GM18870 (cell line): ENCODE measurements around the gene ATP6V0A1.
"Not testable (repeated sequence)": the region's sequence is repeated elsewhere in the genome, so short reads cannot be mapped to it uniquely, and the experiment has no call there.

Source experiments
- ATAC-seq: cut with Tn5 transposase; IDR thresholded peaks from one replicate; pipeline ENCODE4 v1.9.1; 2021; ENCODE audit warnings: moderate library complexity; ENCODE audit not compliant: unreplicated experiment

ATP6V0A1 gene

DNA sequence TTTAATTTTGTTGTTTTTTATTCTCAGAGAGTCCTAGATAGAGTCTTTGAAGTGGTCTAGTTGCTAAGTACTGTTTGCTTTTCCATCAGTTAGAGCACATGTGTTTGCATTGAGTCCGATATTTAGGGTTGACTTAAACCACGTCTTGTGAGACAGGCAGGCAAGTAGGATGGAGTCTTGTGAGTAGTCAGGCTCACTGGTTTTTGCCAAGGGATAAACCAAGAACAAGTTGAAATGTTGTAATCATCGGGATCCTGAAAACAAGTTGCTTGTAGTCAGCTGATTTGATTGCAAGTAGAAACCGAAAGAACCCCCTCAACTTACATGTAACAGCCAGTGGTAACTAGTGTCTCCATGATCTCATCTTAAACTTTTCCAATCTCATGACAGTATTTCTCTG, 17.2 kb downstream of the ATP6V0A1 start:
- ATAC-seq, result no peak

DNA sequence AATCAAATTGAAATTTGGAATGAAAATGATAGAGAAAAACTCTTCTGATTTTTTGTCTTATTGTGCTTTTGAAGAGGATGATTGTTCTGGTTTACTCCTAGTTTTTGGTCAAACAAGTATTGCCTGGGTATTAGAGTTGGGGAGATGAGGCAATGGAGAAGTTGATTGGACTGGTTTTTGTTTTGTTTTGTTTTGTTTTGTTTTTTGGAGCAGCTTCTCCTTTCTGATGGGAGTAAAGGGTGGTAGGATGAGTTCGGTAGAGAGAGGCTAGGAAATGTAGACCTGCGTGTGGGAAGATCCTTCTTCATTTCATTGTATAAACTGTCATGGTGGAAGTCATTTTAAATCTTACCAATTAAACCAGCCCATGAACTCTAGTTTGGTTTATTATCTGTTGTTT, 17.7 kb downstream of the ATP6V0A1 start:
- no peak for ATAC-seq

DNA sequence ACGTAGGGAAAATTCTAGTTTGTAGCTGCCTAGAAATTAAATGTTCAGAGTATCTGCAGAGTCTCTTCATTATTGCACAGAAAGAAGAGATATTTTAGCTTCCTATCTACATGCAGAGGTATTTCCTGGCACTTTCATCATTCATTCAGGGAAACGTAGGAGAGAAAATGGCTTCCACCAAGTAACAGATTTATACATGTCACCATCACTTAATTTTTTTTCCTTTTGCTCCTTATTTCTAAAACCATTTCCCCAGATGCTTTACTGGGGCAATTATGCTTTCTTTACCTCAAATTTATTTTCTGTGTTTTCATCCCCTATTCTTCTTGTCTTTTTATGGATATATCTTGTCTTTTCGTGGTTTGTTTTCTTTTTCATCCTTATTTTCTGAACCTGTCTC, 18.5 kb downstream of the ATP6V0A1 start:
- no peak for ATAC-seq

- ATAC-seq, result not testable (repeated sequence)
Measured at GRCh38 chr17:42477824-42478223, 19.1 kb downstream of the ATP6V0A1 start.

DNA sequence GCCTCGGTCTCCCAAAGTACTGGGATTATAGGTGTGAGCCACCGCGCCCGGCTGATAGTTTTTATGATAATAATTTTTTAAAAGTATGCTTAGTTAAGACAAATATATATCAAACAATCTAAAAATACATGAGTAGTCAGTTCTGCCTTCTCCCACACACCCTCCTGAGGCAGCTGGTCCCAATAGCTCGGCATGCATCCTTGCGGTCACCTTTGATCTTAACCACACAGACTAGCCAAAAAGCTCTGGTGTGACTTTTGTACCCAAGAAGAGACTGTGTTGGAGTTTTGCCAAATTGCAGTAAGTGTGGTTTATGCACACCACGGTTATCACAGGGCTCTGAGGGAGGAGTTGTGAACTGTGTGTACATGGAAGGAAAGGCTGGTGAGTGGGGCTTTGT, 25.6 kb downstream of the ATP6V0A1 start:
- ATAC-seq, result no peak

DNA sequence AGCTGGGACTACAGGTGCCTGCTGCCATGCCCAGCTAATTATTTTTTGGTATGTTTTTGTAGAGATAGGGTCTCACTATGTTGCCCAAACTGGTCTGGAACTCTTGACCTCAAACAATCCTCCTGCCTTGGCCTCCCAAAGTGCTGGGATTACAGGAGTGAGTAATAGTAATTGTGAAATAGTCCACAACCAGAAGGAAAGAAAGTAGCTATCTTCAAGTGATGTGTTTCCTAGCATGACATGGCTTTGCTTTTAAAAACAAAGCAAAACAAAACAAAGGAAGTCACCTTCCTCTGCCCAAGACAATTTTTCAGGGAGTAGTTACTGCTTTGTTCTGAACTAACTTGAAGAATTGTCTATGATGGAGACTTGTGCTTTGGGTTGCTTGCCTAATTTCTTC, 27.0 kb downstream of the ATP6V0A1 start:
- no peak for ATAC-seq

GRCh38 chr17:42488032-42488431, 29.4 kb downstream of the ATP6V0A1 start:
- no peak for ATAC-seq

DNA sequence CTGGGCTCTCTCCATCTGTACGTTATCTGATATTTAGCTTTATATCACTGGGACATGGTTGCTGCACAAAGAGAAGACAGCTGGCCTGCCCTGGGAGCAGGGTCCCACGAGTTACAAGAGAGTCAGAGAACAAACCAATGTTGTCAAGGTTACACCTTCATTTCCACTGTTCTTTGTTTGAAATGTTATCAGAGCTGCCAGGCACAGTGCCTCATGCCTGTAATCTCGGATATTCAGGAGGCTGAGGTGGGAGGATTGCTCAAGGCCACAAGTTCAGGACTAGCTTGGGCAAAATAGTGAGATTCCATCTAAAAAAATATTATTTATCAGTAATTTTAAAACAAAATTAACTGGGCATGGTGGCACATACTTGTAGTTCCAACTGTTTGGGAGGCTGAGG, 34.6 kb downstream of the ATP6V0A1 start:
- ATAC-seq, result no peak

- no peak for ATAC-seq
Measured at GRCh38 chr17:42494673-42495072, 36.0 kb downstream of the ATP6V0A1 start.

DNA sequence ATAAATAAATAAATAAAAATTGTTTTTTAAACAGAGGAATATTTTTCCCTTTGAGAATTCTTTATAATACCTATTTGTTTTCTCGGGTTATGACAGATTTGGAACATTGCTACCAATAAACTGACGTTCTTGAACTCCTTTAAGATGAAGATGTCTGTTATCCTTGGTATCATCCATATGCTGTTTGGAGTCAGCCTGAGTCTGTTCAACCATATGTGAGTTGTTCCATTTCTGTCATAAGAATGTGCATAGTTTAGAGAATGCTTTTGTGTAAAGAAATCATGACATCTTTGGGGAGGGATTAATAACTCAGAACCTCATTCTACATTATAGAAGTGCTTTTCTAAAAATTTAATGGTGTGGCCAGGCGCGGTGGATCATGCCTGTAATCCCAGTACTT, 40.1 kb downstream of the ATP6V0A1 start:
- no peak for ATAC-seq

- ATAC-seq, result no peak
Measured at GRCh38 chr17:42502091-42502490, 43.4 kb downstream of the ATP6V0A1 start.

DNA sequence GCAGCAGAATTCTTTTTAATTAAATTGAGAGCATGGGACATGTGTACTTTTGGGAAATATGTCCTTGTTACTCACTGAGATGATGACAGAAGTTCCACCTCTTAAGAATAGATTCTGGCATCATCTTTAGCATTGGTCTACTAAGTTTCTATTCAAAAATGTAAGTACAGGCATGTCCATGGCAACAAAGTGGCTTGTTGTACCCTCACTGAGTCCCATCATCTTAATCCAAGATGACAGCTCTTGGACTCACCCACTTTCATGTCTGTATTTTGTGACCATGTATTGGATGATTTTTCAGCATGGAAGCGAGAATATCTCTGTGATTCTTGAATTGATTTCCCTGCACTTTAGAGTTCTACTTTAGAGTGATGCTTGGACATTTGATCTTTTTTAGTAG, 44.2 kb downstream of the ATP6V0A1 start:
- no peak for ATAC-seq

GRCh38 chr17:42507671-42508070, 49.0 kb downstream of the ATP6V0A1 start:
- no peak for ATAC-seq

DNA sequence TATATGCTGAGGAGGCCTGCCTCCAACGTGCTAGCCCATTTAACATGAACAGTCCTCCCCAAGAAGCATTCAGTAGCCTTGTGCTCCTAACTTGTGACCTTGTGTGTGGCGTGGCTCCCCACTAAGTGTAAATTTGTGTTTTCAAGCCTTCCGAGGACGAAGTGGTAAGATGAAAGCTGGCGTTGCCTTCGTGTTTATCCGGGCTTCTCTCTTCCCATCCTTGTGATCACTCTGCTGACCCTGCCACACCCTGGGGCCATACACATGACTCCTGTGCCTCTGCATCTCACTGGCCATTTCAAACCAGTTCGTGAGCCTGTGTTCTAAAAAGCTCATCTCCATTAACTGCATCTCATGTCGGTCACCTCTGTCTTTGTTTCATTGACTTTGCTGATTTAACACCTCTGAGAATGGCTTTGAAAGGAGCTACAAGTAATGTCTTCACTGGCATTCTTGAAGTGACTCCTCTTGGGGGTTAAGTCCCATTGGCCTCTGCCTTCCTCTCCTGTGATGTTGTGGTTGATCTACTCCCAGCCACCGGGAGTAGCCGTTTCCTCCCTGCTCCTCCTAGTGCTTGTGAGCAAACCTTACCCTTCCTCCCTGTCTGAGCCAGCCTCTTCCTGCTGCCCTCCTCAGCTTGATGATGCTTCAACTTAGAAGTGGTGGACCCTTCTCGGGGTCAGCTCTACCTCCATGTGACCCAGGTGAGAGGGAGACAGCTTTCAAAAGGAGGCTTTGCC, 49.9 kb downstream of the ATP6V0A1 start:
- ATAC-seq, result no peak

GRCh38 chr17:42509409-42509808, 50.7 kb downstream of the ATP6V0A1 start:
- ATAC-seq, result no peak

- no peak for ATAC-seq
Measured at GRCh38 chr17:42509841-42510240, 51.2 kb downstream of the ATP6V0A1 start.

GRCh38 chr17:42512246-42512645, 53.6 kb downstream of the ATP6V0A1 start:
- ATAC-seq, result no peak

DNA sequence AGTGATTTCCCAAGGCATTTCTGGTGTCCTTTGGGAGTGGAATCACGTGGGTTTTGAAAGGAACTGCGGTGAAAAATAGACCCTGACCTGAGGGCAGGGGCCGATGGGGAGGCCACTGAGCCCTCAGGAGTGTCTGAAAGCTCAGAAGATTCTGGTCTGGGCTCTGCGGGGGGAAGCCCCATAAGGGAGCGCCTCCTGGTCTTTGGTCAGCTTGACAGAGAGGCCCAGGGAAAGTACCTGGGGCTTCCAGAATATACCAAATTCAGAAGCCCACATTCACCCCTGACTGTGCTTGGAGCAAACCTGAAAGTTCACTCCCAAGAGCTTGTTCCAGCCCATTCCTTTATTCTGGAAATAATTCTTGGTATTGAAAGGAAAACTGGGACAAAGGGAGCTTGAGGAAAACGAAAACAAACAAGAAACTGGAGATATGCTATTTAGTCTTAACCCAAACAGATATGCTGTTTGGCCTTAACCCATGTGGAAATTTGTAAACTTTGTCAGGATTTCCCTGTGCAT, 54.1 kb downstream of the ATP6V0A1 start:
- no peak for ATAC-seq

- no peak for ATAC-seq
Measured at GRCh38 chr17:42513686-42514085, 55.0 kb downstream of the ATP6V0A1 start.

- ATAC-seq, result no peak
Measured at GRCh38 chr17:42514279-42514678, 55.6 kb downstream of the ATP6V0A1 start.

GRCh38 chr17:42514867-42515266, 56.2 kb downstream of the ATP6V0A1 start:
- no peak for ATAC-seq

DNA sequence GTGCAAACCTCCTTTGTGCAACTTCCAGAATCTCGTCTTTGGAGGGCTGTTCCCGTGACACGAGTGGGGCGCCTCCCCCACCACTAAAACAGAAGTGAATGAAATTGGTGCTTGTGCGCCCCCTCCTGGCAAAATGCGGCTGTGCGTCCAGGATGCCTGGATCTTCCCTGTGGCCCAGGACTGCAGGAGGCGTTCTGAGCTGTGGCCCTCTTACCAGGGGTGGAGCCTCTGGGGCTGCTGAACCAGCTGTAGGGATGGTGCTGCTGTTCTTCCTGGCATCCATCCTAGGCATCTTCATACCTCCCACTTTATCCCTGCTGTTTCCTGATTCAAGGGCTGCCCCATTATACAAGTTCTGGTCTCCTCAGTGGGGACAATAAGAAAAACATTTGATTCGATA, 58.8 kb downstream of the ATP6V0A1 start:
- ATAC-seq, result no peak
